ENCODE measurements around the gene EVA1A.

- TF ChIP-seq EZH2phosphoT487 (IDR thresholded peaks at IDR 0.05; ENCODE audit: insufficient read depth, low read depth): no peak
- no peak for TF ChIP-seq EZH2 (IDR thresholded peaks at IDR 0.05; ENCODE audit: insufficient read depth, poor library complexity, severe bottlenecking)
Observed at GRCh38 chr2:75538521-75539490, 21.9 kb downstream of the EVA1A start.

Data from GM23248 (cell line).